KMS-11 (cell line): ENCODE data around the gene PYDC1.

Experiments
- H2AFZ ChIP-seq: fragments of 200-600 bp; sonication (generic); 2 replicates; pipeline ENCODE4 v1.6.1; 2016; ENCODE audit warnings: antibody characterized with exemption, mixed run types, low read depth
- H3K27ac ChIP-seq: fragments of 200-600 bp; sonication (generic); 2 replicates; pipeline ENCODE4 v1.6.1; 2016; ENCODE audit warnings: mild to moderate bottlenecking, mixed run types
- H3K27me3 ChIP-seq: fragments of 200-600 bp; sonication (generic); 2 replicates; pipeline ENCODE4 v1.6.1; 2017; ENCODE audit warnings: mild to moderate bottlenecking, low read depth, mixed run types, moderate library complexity; ENCODE audit not compliant: insufficient read depth
- H3K36me3 ChIP-seq: fragments of 200-600 bp; sonication (generic); 2 replicates; pipeline ENCODE4 v1.6.1; 2017; ENCODE audit warnings: mild to moderate bottlenecking, mixed run types; ENCODE audit not compliant: insufficient read depth
- H3K4me1 ChIP-seq: fragments of 200-600 bp; sonication (generic); 2 replicates; pipeline ENCODE4 v1.6.1; 2016; ENCODE audit warnings: mild to moderate bottlenecking, low read depth, mixed run types; ENCODE audit not compliant: poor library complexity, severe bottlenecking
- H3K4me2 ChIP-seq: fragments of 200-600 bp; sonication (generic); 2 replicates; pipeline ENCODE4 v1.7.0; 2016; ENCODE audit warnings: mild to moderate bottlenecking, mixed run types
- H3K4me3 ChIP-seq: fragments of 200-600 bp; sonication (generic); IDR thresholded peaks from 2 replicates; pipeline ENCODE4 v1.6.1; 2017; ENCODE audit warnings: low read depth, low read length, mixed read lengths; ENCODE audit not compliant: insufficient read depth
- H3K79me2 ChIP-seq: fragments of 200-600 bp; sonication (generic); 2 replicates; pipeline ENCODE4 v1.6.1; 2016; ENCODE audit warnings: low read depth, mixed run types; ENCODE audit not compliant: insufficient read depth
- H3K9ac ChIP-seq: fragments of 200-600 bp; sonication (generic); 2 replicates; pipeline ENCODE4 v1.6.1; 2016; ENCODE audit warnings: mild to moderate bottlenecking, mixed run types
- H4K20me1 ChIP-seq: fragments of 200-600 bp; sonication (generic); 2 replicates; pipeline ENCODE4 v1.6.1; 2016; ENCODE audit warnings: mild to moderate bottlenecking, mixed run types; ENCODE audit not compliant: insufficient read depth
- TF ChIP-seq, protein P1 (sequence below): fragments of 200-600 bp; sonication (generic); conservative IDR thresholded peaks from 2 replicates; pipeline ENCODE4 v1.6.1; 2017; ENCODE audit warnings: low read depth, mild to moderate bottlenecking, antibody characterized with exemption, low read length, moderate library complexity, mixed read lengths

Gene PYDC1

DNA sequence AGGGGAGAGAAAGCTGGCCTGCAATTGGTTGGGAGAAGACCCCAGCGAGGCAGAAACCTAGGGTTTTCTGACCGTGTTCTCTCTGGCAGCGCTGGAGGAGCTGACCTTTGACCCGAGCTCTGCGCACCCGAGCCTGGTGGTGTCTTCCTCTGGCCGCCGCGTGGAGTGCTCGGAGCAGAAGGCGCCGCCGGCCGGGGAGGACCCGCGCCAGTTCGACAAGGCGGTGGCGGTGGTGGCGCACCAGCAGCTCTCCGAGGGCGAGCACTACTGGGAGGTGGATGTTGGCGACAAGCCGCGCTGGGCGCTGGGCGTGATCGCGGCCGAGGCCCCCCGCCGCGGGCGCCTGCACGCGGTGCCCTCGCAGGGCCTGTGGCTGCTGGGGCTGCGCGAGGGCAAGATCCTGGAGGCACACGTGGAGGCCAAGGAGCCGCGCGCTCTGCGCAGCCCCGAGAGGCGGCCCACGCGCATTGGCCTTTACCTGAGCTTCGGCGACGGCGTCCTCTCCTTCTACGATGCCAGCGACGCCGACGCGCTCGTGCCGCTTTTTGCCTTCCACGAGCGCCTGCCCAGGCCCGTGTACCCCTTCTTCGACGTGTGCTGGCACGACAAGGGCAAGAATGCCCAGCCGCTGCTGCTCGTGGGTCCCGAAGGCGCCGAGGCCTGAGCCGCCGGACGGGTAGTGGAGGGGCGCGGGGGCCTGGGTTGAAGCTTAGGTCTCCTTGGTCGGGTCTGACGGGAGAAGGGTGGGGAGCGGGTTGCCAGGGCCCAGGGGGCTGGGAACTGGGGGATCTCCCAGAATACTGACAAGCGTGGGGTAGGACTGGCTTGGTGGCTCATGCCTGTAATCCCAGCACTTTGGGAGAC is 7.4 kb upstream of the PYDC1 start:
- H3K4me1 ChIP-seq: no peaks in the 10 kb centered on the region
- TF ChIP-seq, protein P1, sequence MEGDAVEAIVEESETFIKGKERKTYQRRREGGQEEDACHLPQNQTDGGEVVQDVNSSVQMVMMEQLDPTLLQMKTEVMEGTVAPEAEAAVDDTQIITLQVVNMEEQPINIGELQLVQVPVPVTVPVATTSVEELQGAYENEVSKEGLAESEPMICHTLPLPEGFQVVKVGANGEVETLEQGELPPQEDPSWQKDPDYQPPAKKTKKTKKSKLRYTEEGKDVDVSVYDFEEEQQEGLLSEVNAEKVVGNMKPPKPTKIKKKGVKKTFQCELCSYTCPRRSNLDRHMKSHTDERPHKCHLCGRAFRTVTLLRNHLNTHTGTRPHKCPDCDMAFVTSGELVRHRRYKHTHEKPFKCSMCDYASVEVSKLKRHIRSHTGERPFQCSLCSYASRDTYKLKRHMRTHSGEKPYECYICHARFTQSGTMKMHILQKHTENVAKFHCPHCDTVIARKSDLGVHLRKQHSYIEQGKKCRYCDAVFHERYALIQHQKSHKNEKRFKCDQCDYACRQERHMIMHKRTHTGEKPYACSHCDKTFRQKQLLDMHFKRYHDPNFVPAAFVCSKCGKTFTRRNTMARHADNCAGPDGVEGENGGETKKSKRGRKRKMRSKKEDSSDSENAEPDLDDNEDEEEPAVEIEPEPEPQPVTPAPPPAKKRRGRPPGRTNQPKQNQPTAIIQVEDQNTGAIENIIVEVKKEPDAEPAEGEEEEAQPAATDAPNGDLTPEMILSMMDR: no peak
- no peaks in the 10 kb centered on the region for H3K79me2 ChIP-seq
- no peak overlapping the region for H3K9ac ChIP-seq
- no peak overlapping the region for H2AFZ ChIP-seq
- H3K4me2 ChIP-seq: no peak overlapping the region
- H3K4me3 ChIP-seq: no peak overlapping the region
- no peak overlapping the region for H3K27ac ChIP-seq
- H4K20me1 ChIP-seq: no peaks in the 10 kb centered on the region
- no peaks in the 10 kb centered on the region for H3K27me3 ChIP-seq
- no peaks in the 10 kb centered on the region for H3K36me3 ChIP-seq

- H3K36me3 ChIP-seq: no peaks in the 10 kb centered on the region
- no peak overlapping the region for H2AFZ ChIP-seq
- H3K27me3 ChIP-seq: no peaks in the 10 kb centered on the region
- no peaks in the 10 kb centered on the region for H3K79me2 ChIP-seq
- no peak overlapping the region for H3K4me3 ChIP-seq
- TF ChIP-seq, protein P1: no peak
- H3K9ac ChIP-seq: no peak overlapping the region
- H3K27ac ChIP-seq: no peak overlapping the region
- H4K20me1 ChIP-seq: no peaks in the 10 kb centered on the region
- no peaks in the 10 kb centered on the region for H3K4me1 ChIP-seq
- H3K4me2 ChIP-seq: no peak overlapping the region
Measured at GRCh38 chr16:31223044-31223443, 6.1 kb upstream of the PYDC1 start.

- Histone ChIP-seq H3K4me2 (no peak overlapping the region), H3K4me1 (no peaks in the 10 kb centered on the region), H3K27me3 (no peaks in the 10 kb centered on the region), H4K20me1 (no peaks in the 10 kb centered on the region), H3K79me2 (no peaks in the 10 kb centered on the region), H2AFZ (no peak overlapping the region), H3K4me3 (no peak overlapping the region), H3K36me3 (no peaks in the 10 kb centered on the region), H3K27ac (no peak overlapping the region), H3K9ac (no peak overlapping the region)
- TF ChIP-seq, protein P1: no peak
Measured at GRCh38 chr16:31221357-31222160, 4.6 kb upstream of the PYDC1 start.

GRCh38 chr16:31219154-31219741 is 2.3 kb upstream of the PYDC1 start:
- Histone ChIP-seq H3K27me3 (no peaks in the 10 kb centered on the region), H3K36me3 (no peaks in the 10 kb centered on the region), H2AFZ (no peak overlapping the region), H3K4me3 (no peak overlapping the region), H3K27ac (no peak overlapping the region), H3K9ac (no peak overlapping the region), H3K79me2 (no peaks in the 10 kb centered on the region), H3K4me2 (no peak overlapping the region), H3K4me1 (no peaks in the 10 kb centered on the region), H4K20me1 (no peaks in the 10 kb centered on the region)
- TF ChIP-seq, protein P1: no peak
